GM12873 (cell line): ENCODE data around the gene OSM.

Source experiments
- CTCF ChIP-seq: IDR thresholded peaks from 2 replicates; pipeline ENCODE4 v1.5.1; 2012; ENCODE audit warnings: low read depth, mild to moderate bottlenecking, moderate library complexity, low read length, control low read depth; ENCODE audit not compliant: insufficient read depth; ENCODE audit errors: missing control alignments

The OSM gene

GRCh38 chr22:30254314-30254713 lies 12.3 kb downstream of the OSM start:
- TF ChIP-seq CTCF: no peak

GRCh38 chr22:30253205-30253852 lies 13.3 kb downstream of the OSM start:
- no peak for TF ChIP-seq CTCF

GRCh38 chr22:30252411-30253204 lies 14.0 kb downstream of the OSM start:
- TF ChIP-seq CTCF: no peak

DNA sequence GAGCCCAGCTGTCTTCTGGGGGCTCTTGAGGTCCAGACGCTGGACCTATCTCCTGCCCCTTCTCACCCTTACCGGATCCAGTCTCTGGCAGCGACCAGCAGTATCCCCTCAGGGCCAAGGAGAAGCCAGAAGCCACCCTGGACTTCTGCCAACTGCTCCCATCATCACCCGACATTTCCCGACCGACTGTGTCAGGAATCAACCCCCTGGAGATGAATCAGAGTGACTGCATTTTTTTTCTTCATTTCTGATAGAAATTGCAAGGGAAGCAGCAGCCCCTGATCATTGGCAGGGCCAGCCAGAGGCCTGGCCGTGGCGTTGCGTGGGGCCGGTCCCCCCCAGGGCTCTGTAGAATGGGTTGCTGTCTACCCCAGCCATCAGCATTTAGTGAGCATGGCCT lies 14.9 kb downstream of the OSM start:
- no peak for TF ChIP-seq CTCF

DNA sequence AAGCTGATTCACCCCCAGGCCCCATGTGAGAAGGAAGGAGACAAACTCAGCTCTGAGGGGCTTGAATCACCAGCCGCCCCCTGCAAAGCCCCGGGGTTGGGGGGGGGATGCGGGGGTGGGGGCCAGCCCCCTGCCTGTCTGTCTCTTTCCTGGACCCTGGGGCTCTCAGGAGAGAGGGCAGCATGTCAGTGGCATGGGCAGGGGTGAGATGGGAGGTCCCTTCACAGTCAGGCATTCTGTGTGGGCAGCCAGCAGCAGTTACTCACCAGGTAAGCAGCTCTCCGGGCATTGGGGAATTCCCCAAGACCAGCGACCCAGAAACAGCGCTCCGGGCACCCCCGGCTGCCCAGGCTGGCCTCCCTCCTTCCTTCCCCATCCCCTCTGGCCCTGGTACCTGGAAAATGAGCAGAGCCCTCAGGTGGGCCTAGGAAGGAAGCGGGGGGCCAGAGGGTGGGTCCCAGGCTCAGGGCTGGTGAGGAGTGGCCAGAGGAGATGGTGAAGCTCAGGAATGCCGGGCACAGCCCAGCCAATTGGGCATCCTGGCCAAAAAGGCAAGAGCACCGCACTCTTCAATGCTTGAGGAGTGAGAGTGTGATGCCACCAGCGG lies 15.9 kb downstream of the OSM start:
- no peak for TF ChIP-seq CTCF

- TF ChIP-seq CTCF: no peak
These were observed 16.5 kb downstream of the OSM start for GRCh38 chr22:30250039-30250565.
